T47D (cell line): Measurements from ENCODE around the gene TSHZ2.
A peak's percentile ranks its signal among the peaks of the same experiment; 100 is the strongest.
"Not testable (repeated sequence)": the region's sequence is repeated elsewhere in the genome, so short reads cannot be mapped to it uniquely, and the experiment has no call there.

Source experiments
- DNase-seq, 2 experiments: peaks; one replicate each; pipeline versions ENCODE4 v3.0.0 to v3.0.0-alpha.2; 2011 to 2012; ENCODE audit warnings: low read depth in 1 of 2, low spot score in 1 of 2
- JUND ChIP-seq: IDR thresholded peaks from 2 replicates; pipeline ENCODE4 v1.6.1; 2012; ENCODE audit warnings: low read depth
- in situ Hi-C: cut with HindIII; loops from 2 replicates; pipeline ENCODE4 v1.10.0; 2016; ENCODE audit warnings: low sequenced_read_pairs, low pct_unique_long_range_greater_than_20kb

The TSHZ2 gene

DNA sequence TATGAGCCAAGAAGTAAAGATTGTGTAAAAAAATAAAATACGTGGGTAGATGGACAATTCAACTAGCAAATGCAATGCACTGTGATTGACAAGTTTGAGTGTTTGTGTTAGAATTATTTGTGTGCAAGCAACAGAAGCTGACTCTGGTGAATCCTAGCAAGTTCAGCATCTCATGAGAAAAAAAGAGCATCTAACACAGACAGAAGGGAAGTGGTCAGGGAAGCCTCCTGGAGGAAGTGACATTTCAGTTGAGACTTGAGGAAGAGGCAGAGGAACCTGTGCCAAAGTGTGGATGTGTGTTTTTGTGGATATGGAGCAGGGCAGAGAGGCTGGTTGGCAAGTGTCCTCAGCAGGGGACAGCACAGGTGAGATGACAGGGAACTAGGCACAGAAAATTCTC is 372.7 kb downstream of the TSHZ2 start:
- no peak for TF ChIP-seq JUND
- in situ Hi-C loops = no loop called here
- no peak for DNase-seq

DNA sequence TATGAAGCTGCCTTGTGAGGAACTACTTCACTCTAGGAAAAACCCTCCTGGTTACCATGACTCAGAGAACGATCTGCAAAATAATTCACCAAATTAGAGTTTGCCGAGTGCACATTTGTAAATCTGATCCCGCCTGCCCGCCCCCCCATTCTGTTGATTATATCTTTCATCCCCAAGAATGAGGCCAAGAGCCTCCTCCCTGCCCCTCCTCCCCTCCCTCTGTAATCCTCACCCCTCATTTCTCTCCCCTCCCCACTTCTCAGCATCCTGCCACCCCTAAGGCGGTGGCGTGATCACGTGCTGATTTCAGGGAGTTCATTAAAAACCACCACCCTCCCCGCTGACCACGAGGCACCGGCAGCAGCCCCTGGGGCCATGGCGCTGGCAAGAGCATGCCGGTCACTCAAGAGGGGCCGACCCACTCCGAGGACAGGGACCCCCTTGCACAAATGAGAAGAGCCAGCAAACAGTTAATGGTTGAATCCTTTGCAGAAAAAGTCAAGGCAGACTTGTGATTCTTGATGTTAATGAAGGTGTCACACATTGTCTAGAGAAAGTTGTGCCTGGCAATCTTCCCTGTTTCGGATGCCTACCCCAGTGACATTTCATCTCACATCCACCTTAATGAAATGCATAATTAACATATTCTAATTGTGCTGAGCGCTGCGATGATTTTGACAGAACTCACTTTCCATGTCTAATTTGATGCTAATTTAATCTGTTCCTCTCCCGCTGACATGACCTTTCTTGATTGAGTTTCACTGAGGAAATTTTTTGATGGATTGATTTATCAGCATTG is 373.6 kb downstream of the TSHZ2 start:
- no peak for TF ChIP-seq JUND
- in situ Hi-C loops = no loop called here
- DNase-seq = no peak

DNA sequence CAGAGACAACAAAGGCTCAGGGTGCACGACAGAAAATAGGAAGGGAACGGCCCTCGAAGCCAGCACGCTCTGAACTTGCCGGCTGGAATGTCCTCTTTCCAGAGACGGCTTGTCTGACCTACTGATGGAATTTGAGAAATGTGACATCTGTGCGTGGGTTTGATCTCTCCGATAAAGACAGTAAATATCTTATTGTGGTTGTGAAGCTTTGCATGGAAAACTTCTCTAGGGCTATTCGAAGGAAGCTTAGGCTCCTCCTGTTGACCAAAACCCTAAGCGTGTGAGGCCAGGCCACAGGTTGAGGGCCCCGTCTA is 374.1 kb downstream of the TSHZ2 start:
- peak in 1 of 2 experiments; percentile 75 for DNase-seq
- TF ChIP-seq JUND = no peak
- in situ Hi-C loops = no loop called here

DNA sequence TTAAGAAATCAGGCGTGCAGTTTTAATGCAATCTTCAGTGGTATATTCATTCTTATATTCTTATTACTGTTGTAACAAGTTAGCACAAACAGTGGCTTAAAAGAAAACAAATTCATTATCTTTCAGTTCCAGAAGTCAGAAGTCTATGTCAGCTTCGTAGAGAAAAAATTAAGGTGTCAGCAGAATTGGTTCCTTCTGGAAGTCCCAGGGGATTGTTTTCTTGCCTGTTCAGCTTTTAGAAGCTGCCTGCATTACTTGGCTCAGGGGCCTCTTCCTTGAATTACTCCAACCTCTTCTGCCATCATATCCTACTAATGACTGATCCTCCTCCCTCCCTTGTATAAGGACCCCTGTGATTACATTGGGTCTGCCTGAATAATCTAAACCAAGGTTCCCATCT is 377.6 kb downstream of the TSHZ2 start:
- no peak for TF ChIP-seq JUND
- no peak for DNase-seq
- in situ Hi-C loops = no loop called here

GRCh38 chr20:53352727-53353440 is 380.7 kb downstream of the TSHZ2 start:
- TF ChIP-seq JUND = no peak
- no peak for DNase-seq
- in situ Hi-C loops = no loop called here

DNA sequence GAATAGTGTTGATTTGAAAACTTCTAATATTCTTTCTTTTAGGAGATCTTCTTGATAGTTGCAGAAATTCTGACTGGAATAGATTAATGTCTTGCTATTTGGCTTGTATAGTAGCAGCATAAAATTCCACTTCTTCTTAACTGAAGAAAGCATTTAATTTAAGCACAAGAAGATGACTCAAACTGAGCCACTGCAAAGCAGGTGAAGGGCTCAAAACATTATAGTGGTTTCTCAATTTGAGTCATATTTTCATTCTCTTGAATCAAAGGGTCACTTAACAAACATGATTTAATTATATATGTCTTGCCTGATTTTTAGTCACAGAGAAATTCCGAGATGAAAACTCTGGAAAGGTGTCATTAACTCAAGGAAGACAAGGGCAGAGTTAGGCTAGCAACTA is 382.2 kb downstream of the TSHZ2 start:
- no peak for DNase-seq
- no peak for TF ChIP-seq JUND
- in situ Hi-C loops = no loop called here

DNA sequence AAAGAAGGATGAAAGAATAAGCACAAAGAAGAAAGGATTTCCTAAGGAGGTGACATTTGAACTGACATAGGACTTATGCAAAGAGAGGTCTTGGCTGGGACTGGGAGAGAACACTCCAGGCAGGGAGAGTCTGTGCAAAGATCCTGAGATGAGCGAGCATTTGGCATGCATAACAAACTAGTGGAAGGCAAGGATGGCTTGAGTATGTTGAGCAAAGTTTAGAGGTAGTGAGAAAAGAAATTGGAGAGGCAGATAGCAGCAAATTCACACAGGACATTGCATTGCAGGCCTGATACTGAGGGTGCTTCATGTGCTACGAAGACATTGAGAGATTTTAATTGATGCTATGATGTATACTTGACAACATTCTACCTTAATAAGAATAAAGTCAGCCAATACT is 383.6 kb downstream of the TSHZ2 start:
- DNase-seq = no peak
- no peak for TF ChIP-seq JUND
- in situ Hi-C loops = no loop called here

DNA sequence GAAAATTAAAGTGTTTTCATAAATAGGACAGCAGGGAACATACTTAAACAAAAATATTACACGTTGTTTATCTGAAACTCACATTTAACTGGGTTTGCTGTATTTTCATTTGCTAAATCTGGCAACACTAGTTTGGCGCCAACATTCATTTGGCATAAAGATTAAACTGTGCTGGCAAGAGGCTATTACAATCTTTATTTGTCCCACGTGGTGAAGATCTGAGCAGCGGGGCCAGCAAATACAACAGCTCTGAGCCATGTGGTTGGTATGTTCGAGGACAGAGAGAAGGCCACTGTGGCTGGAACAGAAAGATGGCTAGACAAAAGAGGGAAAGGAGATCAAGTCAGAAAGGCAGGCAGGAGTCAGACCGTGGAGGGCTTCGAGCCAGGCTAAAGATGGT is 387.3 kb downstream of the TSHZ2 start:
- DNase-seq = no peak
- in situ Hi-C loops = no loop called here
- TF ChIP-seq JUND = no peak

DNA sequence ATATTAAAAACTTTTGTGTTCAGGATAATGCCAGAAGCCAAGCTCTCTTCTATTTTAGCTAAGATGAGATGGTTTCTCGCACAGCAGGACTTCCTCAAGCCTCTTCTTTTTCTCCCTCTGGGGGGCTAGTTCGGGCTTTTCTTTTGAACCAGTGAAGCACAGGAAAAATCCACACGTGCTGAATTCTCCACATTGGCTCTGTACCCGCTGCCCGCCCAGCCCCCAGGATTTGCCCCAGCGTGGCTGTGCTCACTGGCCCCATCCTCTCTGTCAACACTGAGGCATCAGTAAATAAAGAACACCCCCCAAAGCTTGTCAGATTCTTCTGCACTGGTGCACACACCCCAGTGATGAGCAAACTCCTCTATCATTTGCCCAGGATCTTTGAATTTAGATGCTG is 388.7 kb downstream of the TSHZ2 start:
- in situ Hi-C loops = no loop called here
- DNase-seq = no peak
- no peak for TF ChIP-seq JUND

DNA sequence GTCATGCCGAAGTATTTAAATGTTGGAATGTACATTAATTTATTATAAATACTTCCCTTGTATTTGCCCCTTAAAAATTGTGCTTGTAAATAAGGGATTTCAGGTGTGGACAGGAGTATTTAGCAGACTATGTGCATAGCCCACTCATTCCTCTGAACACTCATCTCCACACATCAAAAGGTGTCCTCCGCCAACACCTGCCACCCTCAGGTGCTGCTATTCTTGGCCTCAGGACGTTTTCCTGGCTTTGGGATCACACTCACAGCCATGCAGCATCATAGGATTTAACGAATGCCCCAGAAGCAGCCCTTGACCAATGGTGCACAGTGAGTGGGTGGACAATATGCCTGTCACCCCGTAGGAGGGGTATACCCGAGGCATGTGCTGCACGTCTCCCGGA is 390.6 kb downstream of the TSHZ2 start:
- in situ Hi-C loops = no loop called here
- TF ChIP-seq JUND = no peak
- DNase-seq = no peak

- DNase-seq = no peak
- TF ChIP-seq JUND = no peak
- in situ Hi-C loops = no loop called here
Measured at GRCh38 chr20:53364646-53365045, 392.5 kb downstream of the TSHZ2 start.

- TF ChIP-seq JUND = no peak
- in situ Hi-C loops = no loop called here
- no peak for DNase-seq
Measured at GRCh38 chr20:53365076-53365475, 392.9 kb downstream of the TSHZ2 start.

GRCh38 chr20:53365539-53366075 is 393.4 kb downstream of the TSHZ2 start:
- no peak for TF ChIP-seq JUND
- in situ Hi-C loops = no loop called here
- no peak for DNase-seq

- in situ Hi-C loops, DNase-seq: not testable (repeated sequence)
Measured at GRCh38 chr20:53366928-53367327, 394.8 kb downstream of the TSHZ2 start.
